Mesendoderm (in vitro differentiated cells): ENCODE results near the gene RUNDC3A.

Experiments
- DNase-seq: peaks from one replicate; pipeline ENCODE4 v3.0.0; 2013
- H2AK5ac ChIP-seq: 2 replicates; pipeline ENCODE4 v1.6.1; 2013; ENCODE audit warnings: low read length, inconsistent platforms
- H2BK120ac ChIP-seq: 2 replicates; pipeline ENCODE4 v1.6.1; 2013; ENCODE audit warnings: low read depth, mild to moderate bottlenecking, low read length, moderate library complexity, mixed read lengths
- H2BK15ac ChIP-seq: replicated peaks from 2 replicates; pipeline ENCODE4 v1.6.1; 2013; ENCODE audit warnings: low read depth, mild to moderate bottlenecking, moderate library complexity
- H2BK5ac ChIP-seq: 2 replicates; pipeline ENCODE4 v1.6.1; 2013; ENCODE audit warnings: low read length, inconsistent platforms
- H3K18ac ChIP-seq: 2 replicates; pipeline ENCODE4 v1.6.1; 2013; ENCODE audit warnings: mild to moderate bottlenecking, low read length, mixed read lengths
- H3K23ac ChIP-seq: one replicate; pipeline ENCODE4 v1.6.1; 2013; ENCODE audit warnings: low read length
- H3K27ac ChIP-seq: 2 replicates; pipeline ENCODE4 v1.5.1; 2013; ENCODE audit warnings: low read depth, mild to moderate bottlenecking, inconsistent platforms, low read length, moderate library complexity
- H3K27me3 ChIP-seq: 2 replicates; pipeline ENCODE4 v1.6.1; 2013; ENCODE audit warnings: low read length, control low read depth, mild to moderate bottlenecking, inconsistent platforms; ENCODE audit not compliant: insufficient read depth, poor library complexity
- H3K36me3 ChIP-seq: 2 replicates; pipeline ENCODE4 v1.6.1; 2013; ENCODE audit warnings: low read length, inconsistent platforms; ENCODE audit not compliant: control insufficient read depth, insufficient read depth
- H3K4ac ChIP-seq: one replicate; pipeline ENCODE4 v1.6.1; 2013; ENCODE audit warnings: low read depth, mild to moderate bottlenecking, low read length, moderate library complexity
- H3K4me1 ChIP-seq: 2 replicates; pipeline ENCODE4 v1.6.1; 2013; ENCODE audit warnings: low read depth, low read length, inconsistent platforms; ENCODE audit not compliant: control insufficient read depth
- H3K4me2 ChIP-seq: 2 replicates; pipeline ENCODE4 v1.6.1; 2013; ENCODE audit warnings: low read length
- H3K4me3 ChIP-seq: 2 replicates; pipeline ENCODE4 v1.5.1; 2013; ENCODE audit warnings: mild to moderate bottlenecking, low read length
- H3K56ac ChIP-seq: one replicate; pipeline ENCODE4 v1.6.1; 2013; ENCODE audit warnings: low read length
- H3K79me1 ChIP-seq: 2 replicates; pipeline ENCODE4 v1.6.1; 2013; ENCODE audit warnings: low read length, inconsistent platforms
- H3K79me2 ChIP-seq: 2 replicates; pipeline ENCODE4 v1.6.1; 2013; ENCODE audit warnings: mild to moderate bottlenecking, low read length; ENCODE audit not compliant: control insufficient read depth, insufficient read depth
- H3K9ac ChIP-seq: 2 replicates; pipeline ENCODE4 v1.6.1; 2013; ENCODE audit warnings: low read length, inconsistent platforms
- H4K5ac ChIP-seq: one replicate; pipeline ENCODE4 v1.6.1; 2013; ENCODE audit warnings: low read length
- H4K8ac ChIP-seq: one replicate; pipeline ENCODE4 v1.6.1; 2013; ENCODE audit warnings: low read depth, mild to moderate bottlenecking, control low read depth, low read length, moderate library complexity
- WGBS: extraction: QIAGEN DNeasy Blood & Tissue Kit; methylation state at CpG from one replicate; pipeline ENCODE4 v1.1.7; 2013; ENCODE audit warnings: low lambda C conversion rate, missing lambda C conversion rate; ENCODE audit not compliant: insufficient coverage; ENCODE audit errors: extremely low coverage; 5-methylcytosine and 5-hydroxymethylcytosine counted together

RUNDC3A gene

DNA sequence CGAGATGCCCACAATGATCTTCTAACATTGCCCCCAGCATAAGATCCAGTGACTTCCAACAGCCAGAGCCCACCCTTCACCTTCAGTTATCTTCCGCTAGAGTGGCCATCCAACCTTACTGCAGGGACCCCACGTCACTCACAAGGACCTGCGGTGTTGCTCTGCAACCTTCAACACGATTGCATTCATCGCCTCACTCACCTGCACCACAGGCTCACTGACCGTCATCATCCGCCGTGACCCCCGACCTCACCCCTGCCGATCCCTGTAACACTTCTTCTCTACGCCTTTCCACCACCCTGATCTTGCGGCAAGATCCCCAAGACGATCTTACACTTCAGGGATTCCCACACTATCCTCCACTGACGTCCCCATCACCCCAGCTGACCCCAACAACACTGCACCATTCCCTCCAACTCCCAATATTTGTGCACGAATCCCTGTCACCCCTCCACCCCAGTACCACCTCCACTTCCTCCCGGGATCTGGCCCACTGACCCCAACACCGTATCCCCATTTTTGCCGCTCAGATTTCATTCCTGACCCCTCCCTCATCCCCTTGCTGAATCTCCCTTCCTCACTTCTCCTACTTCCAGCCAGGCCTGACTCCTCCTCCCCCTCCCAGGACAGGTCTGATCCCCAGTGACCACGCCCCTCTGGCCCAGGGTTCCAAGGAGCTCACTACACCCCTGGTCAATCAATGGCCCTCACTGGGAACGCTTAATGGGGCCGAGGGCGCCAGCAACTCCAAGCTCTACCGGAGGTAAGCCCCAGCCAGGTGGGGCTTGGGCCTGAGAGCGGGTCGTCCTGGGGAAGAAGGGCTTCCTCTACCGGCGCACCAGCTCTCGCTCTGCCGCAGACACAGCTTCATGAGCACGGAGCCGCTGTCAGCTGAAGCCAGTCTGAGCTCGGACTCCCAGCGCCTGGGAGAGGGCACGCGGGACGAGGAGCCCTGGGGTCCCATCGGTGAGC, 7.6 kb downstream of the RUNDC3A start:
- peak; percentile 94 for DNase-seq
- H3K27ac ChIP-seq = no peak overlapping the region
- no peaks in the 10 kb centered on the region for H3K27me3 ChIP-seq
- H2BK5ac ChIP-seq = no peak overlapping the region
- no peak overlapping the region for H2AK5ac ChIP-seq
- peak overlapping the region; percentile 20 for H3K4me3 ChIP-seq
- peak overlapping the region; percentile 72 for H3K23ac ChIP-seq
- whole genome bisulfite sequencing = no CpG with 5 or more reads among the region's 38 CpGs
- H4K8ac ChIP-seq = no peak overlapping the region
- no peaks in the 10 kb centered on the region for H3K79me2 ChIP-seq
- H3K4ac ChIP-seq = no peak overlapping the region
- H3K79me1 ChIP-seq = no peaks in the 10 kb centered on the region
- H3K36me3 ChIP-seq = peaks cover 6% of the 10 kb centered on the region
- peak overlapping the region; percentile 72 for H3K9ac ChIP-seq
- H3K56ac ChIP-seq = peak overlapping the region; percentile 90
- H2BK120ac ChIP-seq = no peak overlapping the region
- no peak overlapping the region for H2BK15ac ChIP-seq
- no peak overlapping the region for H3K18ac ChIP-seq
- peaks cover 5% of the 10 kb centered on the region for H3K4me1 ChIP-seq
- no peak overlapping the region for H4K5ac ChIP-seq
- H3K4me2 ChIP-seq = peak overlapping the region; percentile 84

DNA sequence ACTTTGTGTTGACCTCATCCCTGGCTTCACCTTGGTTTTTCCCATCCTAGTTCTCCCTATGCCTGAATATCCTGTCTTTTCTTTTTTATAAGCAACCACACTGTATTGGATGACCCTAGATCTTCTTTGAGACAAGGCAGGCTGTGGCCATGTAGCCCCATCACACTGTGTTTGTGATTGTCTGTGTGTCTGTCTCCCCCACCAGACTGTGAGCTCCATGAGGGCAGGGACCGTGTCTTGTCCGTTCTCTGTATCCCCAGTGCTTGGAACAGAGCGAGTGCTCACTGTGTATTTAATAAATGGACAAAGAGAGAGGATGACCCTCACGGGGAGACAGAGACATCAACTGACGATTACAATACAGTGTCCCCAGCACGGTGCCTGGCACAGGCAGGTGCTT, 9.1 kb downstream of the RUNDC3A start:
- H2AK5ac ChIP-seq = no peak overlapping the region
- H3K79me2 ChIP-seq = no peaks in the 10 kb centered on the region
- H2BK5ac ChIP-seq = no peak overlapping the region
- H3K4me1 ChIP-seq = peaks cover 5% of the 10 kb centered on the region
- H3K23ac ChIP-seq = no peak overlapping the region
- WGBS = no CpG with 5 or more reads among the region's 6 CpGs
- peaks cover under 1% of the 10 kb centered on the region for H3K79me1 ChIP-seq
- no peak overlapping the region for H4K5ac ChIP-seq
- no peak overlapping the region for H4K8ac ChIP-seq
- H3K36me3 ChIP-seq = peaks cover 6% of the 10 kb centered on the region
- no peak overlapping the region for H3K18ac ChIP-seq
- H3K4ac ChIP-seq = no peak overlapping the region
- H3K9ac ChIP-seq = no peak overlapping the region
- no peaks in the 10 kb centered on the region for H3K27me3 ChIP-seq
- no peak for DNase-seq
- H3K4me2 ChIP-seq = no peak overlapping the region
- H3K56ac ChIP-seq = no peak overlapping the region
- H2BK15ac ChIP-seq = no peak overlapping the region
- no peak overlapping the region for H3K4me3 ChIP-seq
- H2BK120ac ChIP-seq = no peak overlapping the region
- H3K27ac ChIP-seq = no peak overlapping the region

DNA sequence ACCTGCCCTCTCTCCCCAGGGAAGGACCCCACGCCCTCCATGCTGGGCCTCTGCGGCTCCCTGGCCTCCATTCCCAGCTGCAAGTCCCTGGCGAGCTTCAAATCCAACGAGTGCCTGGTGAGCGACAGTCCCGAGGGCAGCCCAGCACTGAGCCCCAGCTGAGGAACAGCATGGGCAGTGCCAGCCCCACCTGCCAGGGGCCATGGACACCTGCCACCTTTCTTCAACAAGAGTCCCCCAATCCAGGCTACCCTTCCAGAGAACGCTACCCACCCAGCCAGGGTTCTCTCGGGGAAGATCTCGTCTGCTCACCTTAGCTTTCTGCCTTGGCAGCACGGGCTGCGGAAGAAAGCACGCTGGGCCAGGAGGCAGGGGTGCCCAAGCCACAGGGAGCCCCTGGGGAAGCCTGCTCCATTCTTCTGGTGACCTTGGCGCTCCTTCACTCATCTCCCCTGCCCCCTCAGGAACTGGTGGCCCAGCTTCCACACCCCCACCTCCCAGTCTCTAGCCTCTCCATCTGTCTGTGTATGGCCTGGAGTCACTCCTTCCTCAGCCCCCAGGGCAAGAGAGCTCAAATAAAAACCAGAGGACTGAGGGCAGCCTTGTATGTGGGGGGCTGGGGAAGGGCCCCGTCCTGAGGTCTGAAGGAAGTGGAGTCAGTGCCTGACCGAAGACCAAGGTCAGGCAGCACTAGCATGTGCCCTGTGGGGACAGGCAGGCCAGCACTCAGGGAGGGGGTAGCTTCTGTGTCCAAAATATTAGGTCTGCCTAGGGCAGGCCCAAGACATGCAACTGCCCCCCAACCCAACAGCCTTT, 9.9 kb downstream of the RUNDC3A start:
- H3K79me1 ChIP-seq = peaks cover 1% of the 10 kb centered on the region
- H3K27me3 ChIP-seq = no peaks in the 10 kb centered on the region
- no peak overlapping the region for H2BK5ac ChIP-seq
- no CpG with 5 or more reads among the region's 15 CpGs for WGBS
- H4K5ac ChIP-seq = no peak overlapping the region
- H3K79me2 ChIP-seq = no peaks in the 10 kb centered on the region
- no peak overlapping the region for H3K4ac ChIP-seq
- no peak overlapping the region for H3K4me2 ChIP-seq
- no peak overlapping the region for H3K18ac ChIP-seq
- DNase-seq = no peak
- no peak overlapping the region for H2BK120ac ChIP-seq
- no peak overlapping the region for H2AK5ac ChIP-seq
- no peak overlapping the region for H3K23ac ChIP-seq
- H3K27ac ChIP-seq = no peak overlapping the region
- H3K56ac ChIP-seq = no peak overlapping the region
- no peak overlapping the region for H4K8ac ChIP-seq
- H3K36me3 ChIP-seq = peaks cover 6% of the 10 kb centered on the region
- H3K9ac ChIP-seq = no peak overlapping the region
- no peak overlapping the region for H2BK15ac ChIP-seq
- H3K4me3 ChIP-seq = no peak overlapping the region
- peaks cover 5% of the 10 kb centered on the region for H3K4me1 ChIP-seq

DNA sequence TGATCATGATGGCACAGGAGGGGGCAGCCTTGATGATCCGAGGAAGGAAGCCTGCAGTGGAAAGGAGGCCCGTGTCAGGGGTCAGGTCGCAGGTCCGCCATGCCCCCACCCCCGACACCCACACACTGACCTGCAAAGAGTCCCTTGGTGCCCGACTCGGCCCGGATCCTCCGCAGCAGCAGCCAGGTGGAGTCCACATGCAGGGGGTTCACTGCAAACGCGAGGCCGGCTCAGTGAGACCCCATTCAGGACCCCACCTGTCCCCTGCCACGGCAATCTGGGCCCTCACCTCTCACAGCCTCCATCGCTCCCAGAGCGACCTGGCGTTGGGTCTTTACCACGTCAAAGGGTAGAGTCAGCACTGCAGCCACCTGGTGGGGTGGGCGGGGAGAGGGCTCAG, 11.7 kb downstream of the RUNDC3A start:
- Histone ChIP-seq H4K8ac (no peak overlapping the region), H2AK5ac (no peak overlapping the region), H3K9ac (no peak overlapping the region), H3K79me1 (peaks cover 7% of the 10 kb centered on the region), H3K18ac (no peak overlapping the region), H2BK120ac (no peak overlapping the region), H3K4me3 (no peak overlapping the region), H2BK15ac (no peak overlapping the region), H3K79me2 (peaks cover 11% of the 10 kb centered on the region), H3K27me3 (no peaks in the 10 kb centered on the region), H3K4me2 (no peak overlapping the region), H3K4ac (no peak overlapping the region), H3K4me1 (peaks cover 7% of the 10 kb centered on the region), H3K56ac (no peak overlapping the region), H3K36me3 (peaks cover 6% of the 10 kb centered on the region), H4K5ac (no peak overlapping the region), H2BK5ac (no peak overlapping the region), H3K23ac (no peak overlapping the region), H3K27ac (no peak overlapping the region)
- no CpG with 5 or more reads among the region's 18 CpGs for WGBS
- DNase-seq = no peak

DNA sequence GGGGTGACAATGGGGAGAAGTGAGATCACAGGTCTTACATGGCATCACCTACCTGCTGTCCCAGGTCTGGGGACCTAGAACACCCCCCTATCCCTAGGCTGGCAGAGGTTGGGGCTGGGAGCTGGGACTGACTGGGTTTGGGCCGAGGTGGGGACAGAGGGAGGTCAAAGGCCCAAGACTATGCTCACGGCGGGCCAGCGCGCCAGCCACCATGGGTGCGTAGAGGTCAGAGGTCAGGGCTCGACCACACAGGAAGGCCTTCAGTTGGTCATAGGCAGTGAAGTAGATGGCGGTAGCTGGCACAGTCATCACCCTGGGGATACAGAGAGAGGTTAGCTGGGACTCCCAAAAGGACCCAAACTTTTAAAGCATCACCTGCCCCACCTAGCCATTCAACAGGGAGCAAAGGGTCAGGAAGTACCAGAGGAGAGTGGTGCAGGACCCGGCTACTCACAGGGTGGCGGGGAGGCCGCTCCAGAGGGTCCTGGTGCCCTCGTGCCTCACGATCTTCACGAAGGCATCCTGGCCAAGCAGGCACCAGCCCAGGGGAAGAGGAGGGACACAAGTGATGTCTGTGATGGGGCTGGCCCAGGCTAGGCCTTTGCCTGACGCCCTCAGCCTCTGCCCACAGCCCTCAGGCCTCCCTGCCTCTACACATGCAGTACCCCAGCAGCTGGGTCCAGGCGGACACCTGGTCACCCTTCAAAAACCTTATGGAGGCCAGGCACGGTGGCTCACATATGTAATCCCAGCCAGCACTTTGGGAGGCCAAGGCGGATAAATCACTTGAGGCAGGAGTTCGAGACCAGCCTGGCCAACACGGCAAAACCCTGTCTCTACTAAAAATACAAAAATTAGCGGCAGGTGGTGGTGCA, 13.1 kb downstream of the RUNDC3A start:
- no peak overlapping the region for H2AK5ac ChIP-seq
- H3K56ac ChIP-seq = no peak overlapping the region
- no peak overlapping the region for H4K8ac ChIP-seq
- WGBS = no CpG with 5 or more reads among the region's 21 CpGs
- H2BK5ac ChIP-seq = no peak overlapping the region
- H3K4me1 ChIP-seq = peaks cover 2% of the 10 kb centered on the region
- no peak overlapping the region for H3K4me3 ChIP-seq
- no peak overlapping the region for H2BK120ac ChIP-seq
- H3K4ac ChIP-seq = no peak overlapping the region
- H3K4me2 ChIP-seq = no peak overlapping the region
- no peak overlapping the region for H3K27ac ChIP-seq
- no peak overlapping the region for H2BK15ac ChIP-seq
- H3K18ac ChIP-seq = no peak overlapping the region
- peaks cover 11% of the 10 kb centered on the region for H3K79me2 ChIP-seq
- peaks cover 7% of the 10 kb centered on the region for H3K79me1 ChIP-seq
- H3K36me3 ChIP-seq = peaks cover 6% of the 10 kb centered on the region
- H4K5ac ChIP-seq = no peak overlapping the region
- no peak for DNase-seq
- no peaks in the 10 kb centered on the region for H3K27me3 ChIP-seq
- no peak overlapping the region for H3K9ac ChIP-seq
- no peak overlapping the region for H3K23ac ChIP-seq
